ENCODE results near the gene STC2.

- no peak for TF ChIP-seq EZH2 (IDR thresholded peaks at IDR 0.05)
- TF ChIP-seq POLR2AphosphoS5 (IDR thresholded peaks at IDR 0.05; ENCODE audit: borderline replicate concordance, low read depth, low read length), result no peak
Observed at GRCh38 chr5:173287086-173287485, 41.1 kb downstream of the STC2 start.
